CD4-positive, alpha-beta memory T cell (primary cell): ENCODE results near the gene LRRC4B. TPM values are rescaled to one million over a fixed set of nuclear protein-coding genes. Genes with fewer than 3 reads are reported as not detected.
"Not testable (repeated sequence)": the region's sequence is repeated elsewhere in the genome, so short reads cannot be mapped to it uniquely, and the experiment has no call there.

Experiments
- CTCF ChIA-PET: fragments of 350-600 bp; sonication (Branson Sonifier 250); formaldehyde crosslinking; loops from one replicate; lab custom pipeline; 2021; ENCODE audit warnings: inconsistent platforms; ENCODE audit not compliant: partially characterized antibody; lab: Charles Lee
- POLR2A ChIA-PET: fragments of 350-600 bp; sonication (Branson Sonifier 250); formaldehyde crosslinking; loops from one replicate; lab custom pipeline; 2021; ENCODE audit not compliant: partially characterized antibody; lab: Charles Lee
- DNase-seq, 5 donors: peaks; one replicate each; pipeline versions ENCODE4 v3.0.0 to v3.0.0-alpha.2; 2020 to 2022; ENCODE audit warnings: mixed read lengths in 1 of 5
- H3K27ac ChIP-seq: one replicate; pipeline ENCODE4 v1.7.0; 2013; ENCODE audit warnings: low read depth, low read length
- H3K27me3 ChIP-seq: 2 replicates; pipeline ENCODE4 v1.7.0; 2013; ENCODE audit warnings: mild to moderate bottlenecking, low read length, moderate library complexity; ENCODE audit not compliant: insufficient read depth
- H3K36me3 ChIP-seq: 2 replicates; pipeline ENCODE4 v1.7.0; 2013; ENCODE audit warnings: mild to moderate bottlenecking, low read length, moderate library complexity; ENCODE audit not compliant: insufficient read depth
- H3K4me1 ChIP-seq: 2 replicates; pipeline ENCODE4 v1.7.0; 2013; ENCODE audit warnings: mild to moderate bottlenecking, low read length, moderate library complexity; ENCODE audit not compliant: insufficient read depth
- H3K4me3 ChIP-seq, 2 donors: one replicate each; pipeline ENCODE4 v1.7.0; 2013; ENCODE audit warnings: low read length in 2 of 2, mild to moderate bottlenecking in 1 of 2
- H3K9me3 ChIP-seq, 2 donors: one replicate each; pipeline ENCODE4 v1.7.0; 2013; ENCODE audit warnings: low read length in 2 of 2, control low read depth in 1 of 2; ENCODE audit not compliant: control insufficient read depth in 1 of 2
- H3K27ac Mint-ChIP-seq, 7 donors: one replicate each; pipeline ENCODE4 v1.8.0; 2020 to 2021; ENCODE audit warnings: mixed read lengths in 7 of 7, mild to moderate bottlenecking in 6 of 7, inconsistent platforms in 3 of 7, moderate library complexity in 3 of 7
- H3K27me3 Mint-ChIP-seq, 2 donors: one replicate each; pipeline ENCODE4 v1.8.0; 2020 to 2021; ENCODE audit warnings: mixed read lengths in 2 of 2
- H3K36me3 Mint-ChIP-seq, 2 donors: one replicate each; pipeline ENCODE4 v1.8.0; 2020 to 2021; ENCODE audit warnings: mixed read lengths in 2 of 2, inconsistent platforms in 1 of 2, mild to moderate bottlenecking in 1 of 2
- H3K4me1 Mint-ChIP-seq, 4 donors: one replicate each; pipeline ENCODE4 v1.8.0; 2020 to 2021; ENCODE audit warnings: mixed read lengths in 4 of 4, mild to moderate bottlenecking in 1 of 4
- H3K4me3 Mint-ChIP-seq, 8 donors: one replicate each; pipeline ENCODE4 v1.8.0; 2020 to 2021; ENCODE audit warnings: mixed read lengths in 8 of 8, mild to moderate bottlenecking in 7 of 8, moderate library complexity in 6 of 8, inconsistent platforms in 3 of 8
- H3K9me3 Mint-ChIP-seq, 8 donors: one replicate each; pipeline ENCODE4 v1.8.0; 2020 to 2021; ENCODE audit warnings: mixed read lengths in 8 of 8, mild to moderate bottlenecking in 5 of 8, inconsistent platforms in 3 of 8, moderate library complexity in 1 of 8
- intact Hi-C: fragments of 100-400 bp; cut with micrococcal nuclease; formaldehyde crosslinking; loops from one replicate; pipeline ENCODE4 v1.15.1; 2023
- polyA plus RNA-seq, 2 donors: library from polyadenylated mRNA; unstranded; fragments of 300-500 nt; fragmentation: Illumina TruSeq; gene quantifications; one replicate each; pipeline ENCODE4 v1.2.3, GENCODE V29; 2021
- total RNA-seq, 2 experiments: library from RNA; stranded (reverse); gene quantifications; one replicate each; pipeline ENCODE4 v1.2.3, GENCODE V29; 2021

Gene LRRC4B
- total and polyA plus RNA-seq, 4 experiments from 2014 or later = 0.08 TPM; not detected in 3

- CTCF ChIA-PET, H3K27ac ChIP-seq, H3K27ac Mint-ChIP-seq, H3K9me3 Mint-ChIP-seq, intact Hi-C loops, POLR2A ChIA-PET, H3K36me3 Mint-ChIP-seq, H3K36me3 ChIP-seq, H3K4me3 Mint-ChIP-seq, H3K27me3 ChIP-seq, DNase-seq, H3K4me3 ChIP-seq, H3K9me3 ChIP-seq: not testable (repeated sequence)
- Mint-ChIP-seq H3K4me1 (peaks cover 5 to 14% (median 7%) of the 10 kb centered on the region in 4 donors), H3K27me3 (peaks cover 17 to 18% of the 10 kb centered on the region in 2 donors)
- H3K4me1 ChIP-seq = peaks cover 11% of the 10 kb centered on the region
Observed at GRCh38 chr19:50604264-50605073, 36.2 kb upstream of the LRRC4B start.

GRCh38 chr19:50602935-50603334, 34.7 kb upstream of the LRRC4B start:
- Histone ChIP-seq H3K27ac (no peak overlapping the region), H3K4me3 (no peak overlapping the region), H3K9me3 (no peaks in the 10 kb centered on the region), H3K27me3 (no peaks in the 10 kb centered on the region), H3K36me3 (no peaks in the 10 kb centered on the region), H3K4me1 (peaks cover 6% of the 10 kb centered on the region)
- intact Hi-C loops = no loop called here
- no peak for DNase-seq
- peaks cover 17 to 20% of the 10 kb centered on the region in 2 donors for H3K27me3 Mint-ChIP-seq
- peaks cover under 1 to 7% (median 2%) of the 10 kb centered on the region in 4 donors for H3K4me1 Mint-ChIP-seq
- H3K9me3 Mint-ChIP-seq = peaks cover 0 to 4% (median 0%) of the 10 kb centered on the region in 8 donors
- ChIA-PET CTCF (no interaction called here), POLR2A (no interaction called here)
- no peak overlapping the region for H3K27ac Mint-ChIP-seq
- H3K4me3 Mint-ChIP-seq = no peak overlapping the region
- H3K36me3 Mint-ChIP-seq = no peaks in the 10 kb centered on the region

GRCh38 chr19:50602496-50602895, 34.3 kb upstream of the LRRC4B start:
- no peak for DNase-seq
- H3K27me3 Mint-ChIP-seq = peaks cover 19 to 20% of the 10 kb centered on the region in 2 donors
- intact Hi-C loops = no loop called here

GRCh38 chr19:50602089-50602422, 33.8 kb upstream of the LRRC4B start:
- no peak overlapping the region for H3K27ac Mint-ChIP-seq
- intact Hi-C loops = no loop called here

More at GRCh38 chr19:50602496-50602895, 34.3 kb upstream of the LRRC4B start:
- Histone ChIP-seq H3K9me3 (no peaks in the 10 kb centered on the region), H3K27ac (no peak overlapping the region), H3K27me3 (no peaks in the 10 kb centered on the region), H3K4me1 (peaks cover 2% of the 10 kb centered on the region), H3K36me3 (no peaks in the 10 kb centered on the region), H3K4me3 (no peak overlapping the region)
- Mint-ChIP-seq H3K27ac (no peak overlapping the region), H3K4me3 (no peak overlapping the region), H3K36me3 (no peaks in the 10 kb centered on the region), H3K9me3 (peaks cover 0 to 2% (median 0%) of the 10 kb centered on the region in 8 donors), H3K4me1 (peaks cover 0 to 3% (median 1%) of the 10 kb centered on the region in 4 donors)
- POLR2A ChIA-PET = no interaction called here
- CTCF ChIA-PET = no interaction called here

GRCh38 chr19:50601407-50602088, 33.3 kb upstream of the LRRC4B start:
- ChIA-PET POLR2A (no interaction called here), CTCF (no interaction called here)
- intact Hi-C loops = no loop called here
- Histone ChIP-seq H3K27me3 (no peaks in the 10 kb centered on the region), H3K4me1 (no peaks in the 10 kb centered on the region), H3K27ac (no peak overlapping the region), H3K9me3 (no peaks in the 10 kb centered on the region), H3K4me3 (no peak overlapping the region), H3K36me3 (no peaks in the 10 kb centered on the region)
- H3K4me3 Mint-ChIP-seq = no peak overlapping the region
- H3K27ac Mint-ChIP-seq = no peak overlapping the region
- H3K36me3 Mint-ChIP-seq = no peaks in the 10 kb centered on the region
- H3K4me1 Mint-ChIP-seq = no peaks in the 10 kb centered on the region
- H3K27me3 Mint-ChIP-seq = peaks cover 18% of the 10 kb centered on the region in 2 donors
- peaks cover 0 to 2% (median 0%) of the 10 kb centered on the region in 8 donors for H3K9me3 Mint-ChIP-seq
- DNase-seq = no peak

More at GRCh38 chr19:50602089-50602422, 33.8 kb upstream of the LRRC4B start:
- H3K27me3 ChIP-seq = no peaks in the 10 kb centered on the region
- H3K36me3 Mint-ChIP-seq = no peaks in the 10 kb centered on the region
- peaks cover 0 to 2% (median 0%) of the 10 kb centered on the region in 8 donors for H3K9me3 Mint-ChIP-seq
- H3K4me1 ChIP-seq = no peaks in the 10 kb centered on the region
- POLR2A ChIA-PET = no interaction called here
- no peak overlapping the region for H3K4me3 Mint-ChIP-seq
- H3K27ac ChIP-seq = no peak overlapping the region
- no peak overlapping the region for H3K4me3 ChIP-seq
- H3K4me1 Mint-ChIP-seq = peaks cover 0 to under 1% (median 0%) of the 10 kb centered on the region in 4 donors
- no peaks in the 10 kb centered on the region for H3K36me3 ChIP-seq
- CTCF ChIA-PET = no interaction called here
- DNase-seq = no peak
- peaks cover 18 to 19% of the 10 kb centered on the region in 2 donors for H3K27me3 Mint-ChIP-seq
- no peaks in the 10 kb centered on the region for H3K9me3 ChIP-seq

- no peaks in the 10 kb centered on the region for H3K36me3 ChIP-seq
- no peak overlapping the region for H3K4me3 ChIP-seq
- DNase-seq = no peak
- no peaks in the 10 kb centered on the region for H3K36me3 Mint-ChIP-seq
- POLR2A ChIA-PET = no interaction called here
- no peaks in the 10 kb centered on the region for H3K27me3 ChIP-seq
- H3K4me3 Mint-ChIP-seq = no peak overlapping the region
- H3K4me1 Mint-ChIP-seq = no peaks in the 10 kb centered on the region
- intact Hi-C loops = no loop called here
- H3K4me1 ChIP-seq = no peaks in the 10 kb centered on the region
- no peak overlapping the region for H3K27ac ChIP-seq
- H3K27ac Mint-ChIP-seq = no peak overlapping the region
- CTCF ChIA-PET = no interaction called here
- H3K27me3 Mint-ChIP-seq = peaks cover 16 to 30% of the 10 kb centered on the region in 2 donors
- peaks cover 0 to 2% (median 0%) of the 10 kb centered on the region in 8 donors for H3K9me3 Mint-ChIP-seq
- no peaks in the 10 kb centered on the region for H3K9me3 ChIP-seq
Observed at GRCh38 chr19:50599427-50599826, 31.2 kb upstream of the LRRC4B start.

- Histone ChIP-seq H3K9me3 (no peaks in the 10 kb centered on the region), H3K27me3 (no peaks in the 10 kb centered on the region), H3K4me3 (no peak overlapping the region), H3K36me3 (no peaks in the 10 kb centered on the region), H3K27ac (no peak overlapping the region), H3K4me1 (no peaks in the 10 kb centered on the region)
- ChIA-PET POLR2A (no interaction called here), CTCF (no interaction called here)
- no peak for DNase-seq
- Mint-ChIP-seq H3K4me3 (no peak overlapping the region), H3K9me3 (peaks cover 0 to 2% (median 0%) of the 10 kb centered on the region in 8 donors), H3K36me3 (no peaks in the 10 kb centered on the region), H3K27ac (no peak overlapping the region), H3K27me3 (peaks cover 6 to 13% of the 10 kb centered on the region in 2 donors), H3K4me1 (no peaks in the 10 kb centered on the region)
- intact Hi-C loops = no loop called here
Observed at GRCh38 chr19:50590191-50590590, 22.0 kb upstream of the LRRC4B start.
